NCI-H1436 (cell line): Measurements from ENCODE around the gene UHRF1.
"Not testable (repeated sequence)": the region's sequence is repeated elsewhere in the genome, so short reads cannot be mapped to it uniquely, and the experiment has no call there.

Experiments used
- DNase-seq: peaks from one replicate; lab custom pipeline; 2025; lab: John Stamatoyannopoulos, UW

Gene UHRF1

DNA sequence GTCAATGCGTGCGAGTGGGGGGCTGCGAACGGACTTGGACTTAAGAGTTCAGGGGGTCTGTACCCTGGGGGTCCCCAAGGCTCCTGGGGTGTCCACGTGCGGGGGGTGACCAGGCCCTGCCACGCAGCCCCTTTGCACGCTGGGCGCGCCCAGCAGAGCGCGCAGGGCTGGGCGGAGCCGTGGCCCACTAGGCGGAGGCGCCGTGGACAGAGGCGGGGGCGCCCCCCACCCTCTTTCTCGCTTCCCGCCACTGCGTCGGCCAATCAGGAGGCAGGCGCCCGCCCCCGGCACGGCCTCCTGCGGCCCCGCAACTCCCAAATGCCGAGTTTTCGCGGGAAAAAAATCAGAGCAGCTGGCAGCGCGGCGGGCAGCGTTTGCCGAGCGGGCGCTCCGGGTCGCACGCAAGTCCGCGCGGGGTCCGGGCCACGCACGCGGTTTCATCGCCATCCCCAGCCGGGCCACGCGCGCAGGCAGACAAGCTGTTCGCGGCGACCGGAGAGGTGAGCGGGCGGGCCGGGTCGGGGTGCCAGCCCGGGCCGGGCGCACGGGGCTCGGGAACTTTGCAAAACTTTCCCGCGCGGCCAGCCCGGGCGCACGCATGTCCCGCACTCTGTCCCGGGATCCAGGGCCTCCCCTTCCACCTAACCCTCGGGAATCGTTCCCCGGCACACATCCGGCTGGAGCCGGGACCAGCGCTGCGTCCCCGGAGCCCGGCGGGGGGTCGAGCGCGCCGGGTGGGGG lies at the start of gene UHRF1:
Gene UHRF1 (plus strand): TSS at position 346 of the 741 bp plus-strand sequence. CDS start 1,385 bp downstream, outside the sequence.
- DNase-seq: peak; percentile 77

DNA sequence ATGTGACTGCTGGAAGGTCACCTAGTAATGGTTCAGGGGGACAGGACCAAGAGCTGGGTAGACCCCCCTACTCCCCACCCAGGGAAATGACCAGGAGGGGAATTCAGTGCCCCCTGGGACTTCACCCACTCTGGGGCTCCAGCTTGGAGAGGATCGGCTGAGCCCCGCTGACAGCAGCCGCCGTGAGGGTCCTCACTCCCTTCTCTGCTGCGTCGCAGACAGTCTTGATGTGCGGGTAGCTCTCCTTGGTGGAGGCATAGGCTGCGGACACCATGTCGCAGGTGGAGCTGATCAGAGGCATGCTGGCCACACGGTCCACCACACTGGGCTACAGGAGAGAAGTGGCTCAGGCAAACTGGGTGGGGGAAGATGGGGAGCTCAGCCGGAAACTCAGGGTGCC lies 49.6 kb upstream of the UHRF1 start:
- DNase-seq: no peak

DNA sequence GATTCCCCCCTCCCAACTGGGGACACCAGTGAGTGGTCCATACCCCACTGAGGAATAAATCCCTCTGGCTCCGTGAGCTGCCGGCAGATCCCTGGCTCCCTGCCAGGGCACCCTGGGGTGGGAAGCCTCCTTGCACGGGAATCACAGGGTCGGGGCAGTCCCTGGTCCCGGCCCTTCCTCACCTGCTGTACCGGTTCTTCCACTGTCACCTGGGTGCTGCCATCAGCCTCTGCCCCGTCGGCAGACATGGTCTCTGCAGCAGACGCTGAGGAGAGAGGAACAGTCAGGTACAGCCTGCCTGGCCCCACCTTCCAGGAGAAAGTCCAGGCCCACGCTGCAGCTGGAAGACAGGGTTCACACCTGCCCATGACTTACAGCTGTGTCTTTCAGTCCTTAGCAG lies 48.2 kb upstream of the UHRF1 start:
- no peak for DNase-seq

DNA sequence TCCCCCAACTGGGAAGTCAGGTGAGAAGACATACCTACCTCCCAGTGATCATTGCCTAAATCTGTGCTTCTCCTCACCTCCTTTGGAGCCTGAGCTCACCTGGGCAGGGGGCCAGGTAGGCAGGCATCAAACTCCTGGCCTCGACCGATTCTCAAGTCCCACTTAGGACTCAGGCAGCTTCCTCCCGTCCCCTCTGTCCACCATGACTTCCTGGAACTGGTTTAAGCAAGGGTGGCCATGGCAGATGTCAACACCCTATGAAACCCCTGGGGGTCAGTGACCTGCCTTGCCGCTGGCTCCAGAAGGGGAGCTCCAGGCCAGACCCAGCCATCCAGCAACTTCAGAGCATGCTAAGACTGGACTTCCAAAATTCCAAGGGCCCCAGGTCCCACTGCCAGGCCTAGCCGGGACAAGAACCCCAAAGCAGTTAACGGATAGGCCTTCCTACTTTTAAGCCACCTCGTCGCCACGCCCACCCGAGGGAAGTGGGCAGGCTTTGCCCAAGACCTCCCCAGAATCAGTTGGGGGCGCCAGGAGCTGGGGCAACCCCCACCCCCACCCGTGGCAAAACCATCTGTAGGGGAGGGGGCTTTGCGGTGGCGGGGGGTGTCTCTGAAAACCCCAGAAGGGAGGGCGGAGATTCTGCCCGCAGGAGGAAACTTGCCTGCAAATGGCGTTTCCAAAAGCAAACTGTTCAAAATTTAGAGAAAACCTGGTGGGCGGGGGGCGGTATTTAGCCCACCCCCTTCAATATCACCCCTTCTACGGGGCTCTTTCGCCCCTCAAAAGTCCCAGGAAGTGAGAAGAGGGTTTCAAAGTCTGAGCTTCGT lies 42.5 kb upstream of the UHRF1 start:
- no peak for DNase-seq

DNA sequence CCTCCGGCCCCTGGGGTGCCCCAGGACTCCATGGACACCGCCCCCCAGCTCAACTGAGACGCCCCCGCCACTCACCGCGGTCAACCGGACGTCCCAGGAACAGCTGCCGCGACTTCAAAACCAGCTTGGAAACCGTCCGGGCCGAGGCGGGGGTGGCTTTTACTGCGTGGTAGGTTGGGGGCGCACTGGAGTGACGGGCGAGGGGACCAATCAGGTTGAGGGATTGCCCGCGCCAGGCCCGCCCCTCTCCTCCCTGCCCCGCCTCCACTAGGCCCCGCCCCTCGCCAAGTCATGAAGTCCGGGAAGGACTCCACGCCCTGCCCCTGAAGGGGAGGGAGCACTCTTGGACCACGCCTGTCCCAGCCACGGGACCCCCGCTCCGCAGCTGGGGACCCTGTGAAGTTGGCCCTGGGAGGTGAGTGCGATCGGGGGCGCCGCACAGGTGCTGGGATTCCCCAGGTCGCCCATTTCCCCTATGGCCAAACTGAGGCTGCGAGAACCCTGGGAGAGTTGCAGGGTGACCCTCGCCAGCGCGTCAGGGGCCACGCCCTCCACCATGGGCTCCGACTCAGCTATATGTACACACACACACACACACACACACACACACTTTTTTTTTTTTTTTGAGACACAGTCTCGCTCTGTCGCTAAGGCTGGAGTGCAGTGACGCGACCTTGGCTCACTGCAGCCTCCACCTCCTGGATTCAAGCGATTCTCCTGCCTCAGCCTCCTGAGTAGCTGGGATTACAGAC lies 41.6 kb upstream of the UHRF1 start, which contains the start of gene PLIN3:
Gene PLIN3 (minus strand): TSS at position 134 of the 752 bp plus-strand sequence. CDS start 6,273 bp downstream, outside the sequence.
- peak; percentile 26 for DNase-seq

DNA sequence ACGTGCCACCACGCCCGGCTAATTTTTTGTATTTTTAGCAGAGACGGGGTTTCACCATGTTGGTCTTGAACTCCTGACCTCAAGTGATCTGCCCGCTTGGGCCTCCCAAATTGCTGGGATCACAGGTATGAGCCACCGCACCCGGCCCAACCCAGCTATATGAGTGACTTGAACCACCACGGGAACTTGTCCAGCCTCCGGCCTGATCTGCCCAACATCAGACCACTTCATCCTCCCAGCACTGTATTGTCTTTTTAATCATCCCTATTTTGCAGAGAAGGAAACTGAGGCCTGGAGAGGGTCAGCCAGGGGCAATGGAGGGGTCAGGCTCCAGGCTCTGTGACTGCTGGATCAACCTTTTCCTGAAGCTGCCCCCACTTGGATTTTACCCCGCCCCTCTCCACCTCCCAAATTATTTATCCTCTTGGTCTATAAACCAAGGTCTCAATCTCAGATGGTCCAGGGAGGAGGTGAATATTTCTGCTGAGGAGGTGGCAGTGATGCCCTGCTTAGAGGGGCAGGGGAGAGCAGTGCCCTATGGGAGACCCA lies 40.9 kb upstream of the UHRF1 start:
- DNase-seq: no peak

DNA sequence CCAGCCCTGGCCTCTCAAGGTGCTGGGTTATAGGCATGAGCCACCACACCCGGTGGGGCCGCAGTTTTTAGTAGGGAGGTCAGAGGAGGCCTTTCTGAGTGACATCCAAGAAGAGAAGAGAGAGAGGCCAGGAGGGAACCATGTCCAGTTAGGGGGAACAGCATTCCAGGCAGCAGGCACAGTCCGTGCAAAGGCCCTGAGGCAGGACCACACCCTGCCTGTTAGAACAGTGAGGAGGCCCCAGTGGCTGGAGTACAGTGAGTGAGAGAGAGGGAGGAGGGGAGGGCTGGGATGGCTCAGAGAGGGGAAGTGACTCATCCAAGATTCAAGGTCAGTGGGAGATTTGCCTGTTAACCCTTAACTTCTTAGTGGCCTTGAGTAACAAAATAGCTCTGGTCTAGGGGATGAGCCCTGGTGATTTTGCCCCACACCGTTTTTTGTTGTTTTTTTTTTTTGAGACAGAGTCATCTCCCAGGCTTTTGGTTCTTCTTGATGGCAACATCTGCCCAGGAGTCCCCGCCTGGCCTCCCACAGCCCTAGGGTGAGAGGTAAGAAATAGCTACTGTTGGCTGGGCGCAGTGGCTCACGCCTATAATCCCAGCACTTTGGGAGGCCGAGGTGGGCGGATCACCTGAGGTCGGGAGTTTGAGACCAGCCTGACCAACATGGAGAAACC lies 39.1 kb upstream of the UHRF1 start:
- no peak for DNase-seq

DNA sequence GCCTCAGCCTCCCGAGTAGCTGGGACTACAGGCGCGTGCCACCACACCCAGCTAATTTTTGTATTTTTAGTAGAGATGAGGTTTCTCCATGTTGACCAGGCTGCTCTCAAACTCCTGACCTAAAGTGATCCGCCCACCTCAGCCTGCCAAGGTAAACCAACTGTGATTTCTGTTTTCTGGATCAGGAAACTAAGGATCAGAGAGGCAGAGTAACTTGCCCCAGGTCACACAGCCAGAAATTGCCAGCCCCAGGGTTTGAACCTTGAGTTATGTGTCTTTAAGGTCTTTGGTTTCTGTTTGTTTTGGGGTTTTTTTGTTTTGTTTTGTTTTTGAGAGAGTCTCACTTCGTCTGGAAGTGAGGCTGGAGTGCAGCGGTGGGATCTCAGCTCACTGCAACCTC lies 37.6 kb upstream of the UHRF1 start:
- DNase-seq: no peak

DNA sequence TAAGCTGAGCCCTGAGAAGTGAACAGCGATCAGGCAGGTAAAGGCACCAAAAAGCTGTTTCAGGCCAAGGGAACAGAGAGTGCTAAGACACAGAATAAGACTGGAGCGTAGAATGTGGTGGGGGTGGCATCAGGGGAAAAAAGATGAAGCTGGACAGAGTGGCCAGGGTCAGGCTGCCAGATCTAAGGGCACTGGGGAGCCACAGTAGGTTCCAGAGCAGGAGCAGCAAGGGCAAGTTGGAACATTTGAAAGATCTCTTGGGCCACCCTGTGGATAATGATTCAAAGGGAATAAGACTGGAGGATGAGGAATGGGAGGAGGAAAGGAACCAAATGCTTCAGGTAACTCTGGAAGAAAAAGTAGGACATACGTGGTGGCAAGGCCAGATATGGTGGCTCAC lies 35.4 kb upstream of the UHRF1 start:
- no peak for DNase-seq

DNA sequence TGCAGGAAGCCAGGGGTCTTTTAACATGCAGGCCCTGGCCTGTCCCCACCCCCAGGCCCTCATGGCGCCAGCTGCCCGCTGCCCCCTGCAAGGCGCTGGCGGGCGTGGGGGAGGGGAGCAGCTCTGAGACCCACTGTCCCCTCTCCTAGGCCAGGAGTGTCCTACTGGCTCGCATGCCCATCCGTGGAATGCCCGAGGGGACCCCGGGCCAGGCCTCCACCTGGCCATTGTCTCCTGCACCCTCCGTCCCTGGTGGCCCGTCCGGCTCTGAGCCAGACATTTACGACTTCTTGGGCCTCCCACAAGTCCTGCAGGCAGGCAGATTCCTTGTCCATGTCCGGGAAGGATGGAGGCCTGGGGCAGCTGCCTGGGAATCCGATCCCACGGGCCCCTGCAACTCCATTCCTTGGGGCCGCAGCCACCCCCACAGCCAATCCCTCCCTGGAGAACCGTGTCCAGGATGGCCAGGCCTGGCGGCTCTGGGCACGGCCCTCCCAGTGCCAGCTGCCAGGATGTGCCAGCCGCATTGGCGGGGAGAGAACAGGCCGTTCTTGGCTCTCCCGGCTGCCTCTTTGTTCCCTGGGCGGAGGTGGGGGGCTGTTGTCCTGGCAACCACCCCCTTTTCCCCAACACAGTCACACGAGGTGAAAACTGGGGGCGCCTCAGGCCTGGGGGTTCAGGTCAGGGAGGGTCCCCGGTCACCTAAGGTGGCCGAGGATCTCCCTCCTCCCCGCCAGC lies 31.4 kb upstream of the UHRF1 start:
- no peak for DNase-seq

DNA sequence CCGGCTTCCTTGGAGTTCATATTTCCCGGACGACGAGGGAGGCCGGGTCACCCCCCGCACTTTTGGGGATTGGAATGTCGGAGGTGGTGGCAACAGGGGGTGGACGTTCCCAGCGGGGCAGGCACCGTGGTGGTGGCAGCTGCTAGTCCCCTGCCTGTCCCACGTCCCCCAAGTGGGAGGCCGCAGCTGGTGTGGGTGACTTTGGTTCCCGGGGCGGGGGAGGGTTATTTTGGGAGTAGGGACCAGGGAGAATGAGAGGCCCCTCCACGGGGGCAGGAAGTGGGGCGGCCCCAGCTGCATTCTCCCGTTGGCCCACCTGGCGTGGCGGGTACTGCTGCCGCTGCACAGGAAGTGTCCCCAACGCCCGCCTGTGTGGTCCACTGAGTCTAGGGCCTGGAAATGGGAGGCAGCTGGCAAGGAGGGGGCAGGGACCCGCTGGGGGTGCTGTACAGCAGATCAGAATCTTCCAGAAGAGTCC lies 30.8 kb upstream of the UHRF1 start:
- DNase-seq: no peak

DNA sequence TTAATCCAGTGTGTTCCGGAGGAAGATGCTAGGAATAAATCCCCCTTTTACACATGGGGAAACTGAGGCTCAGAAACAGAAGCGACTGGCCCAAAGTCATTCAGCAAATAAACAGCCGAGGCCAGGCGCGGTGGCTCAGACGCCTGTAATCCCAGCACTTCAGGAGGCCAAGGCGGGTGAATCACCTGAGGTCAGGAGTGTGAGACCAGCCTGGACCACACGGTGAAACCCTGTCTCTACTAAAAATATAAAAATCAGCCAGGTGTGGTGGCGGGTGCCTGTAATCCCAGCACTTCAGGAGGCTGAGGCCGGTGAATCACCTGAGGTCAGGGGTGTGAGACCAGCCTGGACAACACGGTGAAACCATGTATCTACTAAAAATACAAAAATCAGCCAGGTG lies 30.3 kb upstream of the UHRF1 start:
- DNase-seq: no peak

DNA sequence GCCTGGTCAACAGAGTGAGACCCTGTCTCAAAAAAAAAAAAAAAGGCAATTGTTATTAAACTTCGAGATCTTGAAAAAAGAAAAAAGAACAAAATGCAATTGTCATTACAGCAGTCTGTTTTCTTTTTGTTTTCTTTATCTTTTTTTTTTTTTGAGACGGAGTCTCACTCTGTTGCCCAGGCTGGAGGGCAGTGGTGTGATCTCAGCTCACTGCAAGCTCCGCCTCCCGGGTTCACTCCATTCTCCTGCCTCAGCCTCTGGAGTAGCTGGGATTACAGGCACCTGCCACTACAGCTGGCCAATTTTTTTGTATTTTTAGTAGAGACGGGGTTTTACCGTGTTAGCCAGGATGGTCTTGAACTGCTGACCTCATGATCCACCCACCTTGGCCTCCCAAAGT lies 26.4 kb upstream of the UHRF1 start:
- not testable (repeated sequence) for DNase-seq

DNA sequence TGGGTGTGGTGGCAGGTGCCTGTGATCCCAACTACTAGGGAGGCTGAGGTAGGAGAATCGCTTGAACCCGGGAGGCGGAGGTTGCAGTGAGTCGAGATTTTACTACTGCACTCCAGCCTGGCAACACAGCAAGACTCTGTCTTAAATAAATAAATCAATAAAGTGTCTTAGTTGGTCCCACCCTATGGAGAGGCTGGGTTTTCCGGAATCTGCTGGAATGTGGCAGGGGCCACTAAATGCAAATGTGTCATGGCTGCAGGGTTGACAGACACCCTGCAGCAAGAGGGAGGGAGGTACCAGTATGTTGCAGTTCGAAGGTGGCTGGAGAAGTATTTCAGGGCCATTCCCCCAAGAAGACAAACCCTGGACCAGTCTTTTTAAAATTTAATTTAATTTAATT lies 24.3 kb upstream of the UHRF1 start:
- not testable (repeated sequence) for DNase-seq

DNA sequence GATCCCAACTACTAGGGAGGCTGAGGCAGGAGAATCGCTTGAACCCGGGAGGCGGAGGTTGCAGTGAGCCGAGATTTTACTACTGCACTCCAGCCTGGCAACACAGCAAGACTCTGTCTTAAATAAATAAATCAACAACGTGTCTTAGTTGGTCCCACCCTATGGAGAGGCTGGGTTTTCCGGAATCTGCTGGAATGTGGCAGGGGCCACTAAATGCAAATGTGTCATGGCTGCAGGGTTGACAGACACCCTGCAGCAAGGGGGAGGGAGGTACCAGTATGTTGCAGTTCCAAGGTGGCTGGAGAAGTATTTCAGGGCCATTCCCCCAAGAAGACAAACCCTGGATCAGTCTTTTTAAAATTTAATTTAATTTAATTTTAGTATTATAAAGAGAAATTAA lies 21.5 kb upstream of the UHRF1 start:
- not testable (repeated sequence) for DNase-seq

DNA sequence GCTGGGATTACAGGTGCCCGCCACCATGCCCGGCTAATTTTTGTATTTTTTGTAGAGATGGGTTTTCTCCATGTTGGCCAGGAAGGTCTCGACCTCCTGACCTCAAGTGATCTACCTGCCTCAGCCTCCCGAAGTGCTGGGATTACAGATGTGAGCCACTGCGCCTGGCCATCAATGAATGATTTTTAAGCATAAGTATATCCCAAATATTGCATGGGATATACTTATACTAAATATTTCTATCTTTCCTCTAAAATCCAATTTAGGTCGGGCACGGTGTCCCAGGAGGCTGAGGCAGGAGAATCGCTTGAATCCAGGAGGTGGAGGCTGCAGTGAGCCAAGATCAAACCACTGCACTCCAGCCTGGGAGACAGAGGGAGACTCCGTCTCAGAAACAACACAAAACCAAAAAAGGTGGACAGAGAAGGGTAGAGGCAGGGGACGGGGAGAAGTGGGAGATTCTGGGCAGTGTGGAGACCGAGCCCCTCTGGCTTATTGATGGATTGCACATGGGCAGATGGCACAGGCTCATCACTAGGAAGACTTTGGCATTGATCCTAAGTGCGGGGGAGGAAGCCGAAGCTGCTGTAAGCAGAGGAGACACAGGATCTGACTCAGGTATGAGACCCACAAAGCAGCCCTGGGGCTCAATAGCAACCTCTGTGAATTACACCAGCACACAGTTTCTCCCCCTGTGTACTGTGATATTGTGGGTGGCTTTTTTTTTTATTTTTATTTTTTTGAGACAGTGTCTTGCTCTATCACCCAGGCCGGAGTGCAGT lies 20.1 kb upstream of the UHRF1 start:
- no peak for DNase-seq

DNA sequence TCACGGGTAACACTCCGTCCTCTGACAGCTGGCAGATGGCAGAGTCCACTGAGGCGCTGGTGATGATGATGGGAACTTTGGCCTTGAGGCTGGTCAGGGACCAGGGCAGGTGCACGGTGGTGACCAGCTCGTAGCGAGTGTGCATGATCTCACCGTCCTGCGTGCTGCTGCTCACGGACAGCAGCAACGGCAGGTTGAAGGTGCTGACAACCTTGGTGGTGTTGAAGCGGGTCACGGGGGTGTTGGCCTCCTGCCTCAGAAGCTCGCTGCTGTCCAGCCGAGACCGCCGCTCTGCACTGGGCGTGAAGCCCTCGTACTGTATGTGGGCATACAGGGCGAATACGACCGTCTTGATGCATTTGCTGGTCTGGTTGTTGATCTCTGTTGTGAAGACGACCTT lies 18.2 kb upstream of the UHRF1 start:
- no peak for DNase-seq

DNA sequence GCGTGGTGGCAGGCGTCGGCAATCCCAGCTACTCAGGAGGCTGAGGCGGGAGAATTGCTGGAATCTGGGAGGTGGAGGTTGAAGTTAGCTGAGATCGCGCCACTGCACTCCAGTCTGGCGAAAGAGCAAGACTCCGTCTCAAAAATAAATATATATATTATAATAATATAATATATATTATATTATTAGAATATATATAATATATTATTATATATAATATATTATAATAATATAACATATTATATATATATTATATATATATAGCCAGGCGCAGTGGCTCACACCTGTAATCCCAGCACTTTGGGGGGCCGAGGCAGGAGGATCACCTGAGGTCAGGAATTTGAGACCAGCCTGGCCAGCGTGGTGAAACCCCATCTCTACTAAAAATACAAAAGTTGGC lies 16.3 kb upstream of the UHRF1 start:
- DNase-seq: not testable (repeated sequence)

DNA sequence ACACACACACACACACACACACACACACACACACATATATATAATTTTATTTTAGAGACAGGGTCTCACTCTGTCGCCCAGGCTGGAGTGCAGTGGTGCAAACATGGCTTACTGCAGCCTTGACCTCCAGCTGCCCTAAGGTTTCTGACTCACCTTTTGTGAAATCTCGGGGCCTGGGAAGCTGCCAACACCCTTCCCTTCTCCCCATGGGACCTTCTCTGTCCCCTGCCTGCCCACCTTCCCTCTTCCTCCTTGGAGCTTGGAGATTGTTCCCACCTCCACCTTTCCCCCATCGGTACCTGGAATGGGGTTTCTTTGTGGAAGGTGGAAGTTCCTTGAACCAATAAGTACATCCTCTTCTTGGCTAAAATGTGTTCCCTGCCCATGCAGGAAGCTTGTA lies 12.9 kb upstream of the UHRF1 start:
- DNase-seq: no peak

DNA sequence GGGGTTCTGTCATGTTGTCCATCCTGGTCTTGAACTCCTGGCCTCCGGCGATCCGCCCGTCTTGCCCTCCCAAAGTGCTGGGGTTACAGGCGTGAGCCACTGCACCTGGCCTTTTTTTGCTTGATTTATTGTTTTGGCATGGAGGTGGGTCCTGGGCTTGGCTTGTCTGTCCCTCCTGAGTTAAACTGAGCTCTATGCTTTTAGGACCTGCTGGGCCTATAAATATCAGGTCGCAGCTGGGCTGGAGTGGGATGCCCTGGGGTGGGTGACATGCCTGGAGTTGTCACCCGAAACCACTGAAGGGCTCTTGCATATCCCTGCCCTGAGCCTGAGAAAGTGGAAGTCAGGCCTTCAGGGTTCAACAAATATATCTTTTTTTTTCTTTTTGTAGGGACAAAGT lies 12.2 kb upstream of the UHRF1 start:
- DNase-seq: no peak
